ENCODE measurements around the gene PLXNA4. TPM values are rescaled to one million over a fixed set of nuclear protein-coding genes. Genes with fewer than 3 reads are reported as not detected.

The PLXNA4 gene
- total RNA-seq, 2 donors from 2014 or later, result 2.1 to 8.2 TPM

DNA sequence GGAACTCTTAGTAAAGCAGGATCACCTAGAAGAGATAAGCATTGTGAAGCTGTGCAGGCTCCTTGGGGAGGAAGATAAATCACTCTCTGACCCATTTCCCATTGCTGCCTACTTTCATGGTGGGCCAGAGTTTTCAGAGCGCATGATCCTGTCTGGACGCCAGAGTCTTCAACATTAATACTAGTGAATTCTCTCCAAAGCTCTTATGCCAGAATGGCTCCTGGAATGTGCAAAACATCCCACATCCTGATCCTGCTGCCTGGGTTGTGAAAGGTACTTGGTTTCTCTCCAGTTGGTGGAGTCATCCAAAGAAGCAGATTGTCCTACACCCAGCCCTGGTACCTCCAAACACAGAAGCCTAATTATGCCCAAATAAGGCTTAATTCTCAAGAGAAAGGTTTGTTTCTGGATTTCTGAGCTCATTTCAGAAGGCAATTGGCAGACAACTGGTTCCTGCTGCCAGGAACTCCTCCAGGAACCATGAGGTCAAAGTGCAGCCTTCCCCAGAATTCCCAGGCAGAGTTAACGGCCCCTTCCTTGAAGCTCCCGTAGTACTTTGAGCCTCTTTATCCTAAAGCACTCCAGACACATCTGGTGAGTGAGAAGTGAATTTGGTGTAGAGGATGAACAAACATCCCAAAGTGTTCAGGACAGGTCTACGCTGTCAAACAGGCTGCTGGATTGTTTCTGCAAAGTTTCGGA, 495.2 kb downstream of the PLXNA4 start:
- intact Hi-C loops (cut with DNase I), result no loop called here
- Histone ChIP-seq H3K27ac (no peak overlapping the region), H3K36me3 (replicated peaks in 1 of 2; ENCODE audit: insufficient read depth in 1 of 2, low read depth in 2 of 2) (no peaks in the 10 kb centered on the region), H3K4me3 (no peak overlapping the region), H3K9me3 (no peaks in the 10 kb centered on the region), H3K27me3 (no peaks in the 10 kb centered on the region), H3K4me1 (no peaks in the 10 kb centered on the region)
- 61 to 79% methylated on average over 6 of the region's 6 CpGs for WGBS, 2 donors
- no peak for TF ChIP-seq POLR2A (IDR thresholded peaks at IDR 0.05)
- TF ChIP-seq, protein P1, sequence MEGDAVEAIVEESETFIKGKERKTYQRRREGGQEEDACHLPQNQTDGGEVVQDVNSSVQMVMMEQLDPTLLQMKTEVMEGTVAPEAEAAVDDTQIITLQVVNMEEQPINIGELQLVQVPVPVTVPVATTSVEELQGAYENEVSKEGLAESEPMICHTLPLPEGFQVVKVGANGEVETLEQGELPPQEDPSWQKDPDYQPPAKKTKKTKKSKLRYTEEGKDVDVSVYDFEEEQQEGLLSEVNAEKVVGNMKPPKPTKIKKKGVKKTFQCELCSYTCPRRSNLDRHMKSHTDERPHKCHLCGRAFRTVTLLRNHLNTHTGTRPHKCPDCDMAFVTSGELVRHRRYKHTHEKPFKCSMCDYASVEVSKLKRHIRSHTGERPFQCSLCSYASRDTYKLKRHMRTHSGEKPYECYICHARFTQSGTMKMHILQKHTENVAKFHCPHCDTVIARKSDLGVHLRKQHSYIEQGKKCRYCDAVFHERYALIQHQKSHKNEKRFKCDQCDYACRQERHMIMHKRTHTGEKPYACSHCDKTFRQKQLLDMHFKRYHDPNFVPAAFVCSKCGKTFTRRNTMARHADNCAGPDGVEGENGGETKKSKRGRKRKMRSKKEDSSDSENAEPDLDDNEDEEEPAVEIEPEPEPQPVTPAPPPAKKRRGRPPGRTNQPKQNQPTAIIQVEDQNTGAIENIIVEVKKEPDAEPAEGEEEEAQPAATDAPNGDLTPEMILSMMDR (IDR thresholded peaks at IDR 0.05), result no peak
- peak; percentile 50 for ATAC-seq
- DNase-seq, result peak in 3 of 4 donors; percentile 14 to 37 (median 16)

DNA sequence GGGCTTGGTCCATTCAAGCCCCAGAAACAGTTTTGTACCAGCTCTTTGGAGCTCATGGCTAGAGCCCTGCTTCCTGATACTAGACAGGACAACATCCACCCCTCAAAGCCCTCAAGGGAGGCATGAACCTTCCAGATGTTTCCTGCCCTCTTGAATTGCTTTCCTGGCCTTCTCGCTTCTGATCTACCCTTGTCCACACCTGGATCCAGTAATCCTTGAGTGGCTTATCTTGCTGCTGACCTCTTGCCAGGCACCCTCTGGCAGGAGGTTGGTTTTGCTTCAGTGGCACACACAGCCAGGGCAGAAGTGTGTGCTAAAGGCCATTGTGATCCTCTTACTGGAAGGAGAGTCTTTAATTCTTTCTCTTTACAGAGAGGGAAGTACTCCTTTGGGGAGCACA, 495.8 kb downstream of the PLXNA4 start:
- TF ChIP-seq, protein P1 (IDR thresholded peaks at IDR 0.05), result no peak
- TF ChIP-seq POLR2A (IDR thresholded peaks at IDR 0.05), result no peak
- no peaks in the 10 kb centered on the region for H3K36me3 ChIP-seq (replicated peaks in 1 of 2; ENCODE audit: insufficient read depth in 1 of 2, low read depth in 2 of 2)
- no peaks in the 10 kb centered on the region for H3K4me1 ChIP-seq
- intact Hi-C loops (cut with DNase I), result no loop called here
- ATAC-seq, result no peak
- no peak overlapping the region for H3K27ac ChIP-seq
- H3K4me3 ChIP-seq, result no peak overlapping the region
- H3K27me3 ChIP-seq, result peaks cover 0 to 2% of the 10 kb centered on the region in 2 donors
- DNase-seq, result peak in 1 of 4 donors; percentile 39
- no peaks in the 10 kb centered on the region for H3K9me3 ChIP-seq
- 21 to 35% methylated on average over 1 of the region's 1 CpG for WGBS, 2 donors

DNA sequence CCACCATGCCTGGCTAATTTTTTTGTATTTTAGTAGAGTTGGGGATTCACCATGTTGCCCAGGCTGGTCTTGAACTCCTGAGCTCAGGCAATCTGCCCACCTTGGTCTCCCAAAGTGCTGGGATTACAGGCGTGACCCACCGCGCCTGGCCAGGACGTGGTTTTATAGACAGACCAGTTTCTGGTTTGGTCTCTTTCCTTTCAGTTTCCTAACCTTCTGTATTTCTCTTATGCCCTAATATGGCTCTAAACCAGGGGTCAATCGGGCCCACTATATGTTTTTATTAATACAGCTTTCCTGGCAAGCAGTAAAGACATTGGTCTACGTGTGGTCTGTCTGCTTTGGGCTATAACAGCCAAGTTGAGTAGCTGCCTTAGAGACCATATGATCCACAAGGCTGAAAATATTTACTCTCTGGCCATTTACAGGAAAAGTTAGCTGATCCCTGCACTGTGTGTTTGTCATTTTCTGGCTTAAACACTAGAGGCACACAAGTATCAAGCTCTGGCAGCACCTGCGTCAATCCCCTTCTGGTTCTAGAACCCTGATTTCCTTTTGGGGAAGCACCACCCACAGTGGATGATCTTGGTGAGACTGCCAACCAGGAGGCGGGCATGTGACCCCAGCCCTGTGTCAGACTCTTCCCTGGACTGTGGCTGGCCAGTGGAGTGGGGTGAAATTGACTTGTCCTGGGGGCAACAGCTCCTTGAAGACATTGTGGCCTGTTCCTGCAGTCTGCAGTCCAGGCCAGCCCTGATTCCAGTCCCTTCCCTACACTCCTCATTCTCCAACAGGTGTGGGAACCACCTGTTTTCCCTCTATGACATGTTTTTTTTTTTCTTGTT, 497.2 kb downstream of the PLXNA4 start:
- 84 to 92% methylated on average over 7 to 8 of the region's 8 CpGs for WGBS, 2 donors
- DNase-seq (no peak), ATAC-seq (no peak)
- H3K4me3 ChIP-seq, result no peak overlapping the region
- peaks cover 0 to 5% of the 10 kb centered on the region in 2 donors for H3K27me3 ChIP-seq
- no peak overlapping the region for H3K27ac ChIP-seq
- H3K36me3 ChIP-seq (replicated peaks in 1 of 2; ENCODE audit: insufficient read depth in 1 of 2, low read depth in 2 of 2), result no peaks in the 10 kb centered on the region
- TF ChIP-seq, protein P1 (IDR thresholded peaks at IDR 0.05), result no peak
- TF ChIP-seq POLR2A (IDR thresholded peaks at IDR 0.05), result no peak
- H3K9me3 ChIP-seq, result no peaks in the 10 kb centered on the region
- intact Hi-C loops (cut with DNase I), result no loop called here
- no peaks in the 10 kb centered on the region for H3K4me1 ChIP-seq

DNA sequence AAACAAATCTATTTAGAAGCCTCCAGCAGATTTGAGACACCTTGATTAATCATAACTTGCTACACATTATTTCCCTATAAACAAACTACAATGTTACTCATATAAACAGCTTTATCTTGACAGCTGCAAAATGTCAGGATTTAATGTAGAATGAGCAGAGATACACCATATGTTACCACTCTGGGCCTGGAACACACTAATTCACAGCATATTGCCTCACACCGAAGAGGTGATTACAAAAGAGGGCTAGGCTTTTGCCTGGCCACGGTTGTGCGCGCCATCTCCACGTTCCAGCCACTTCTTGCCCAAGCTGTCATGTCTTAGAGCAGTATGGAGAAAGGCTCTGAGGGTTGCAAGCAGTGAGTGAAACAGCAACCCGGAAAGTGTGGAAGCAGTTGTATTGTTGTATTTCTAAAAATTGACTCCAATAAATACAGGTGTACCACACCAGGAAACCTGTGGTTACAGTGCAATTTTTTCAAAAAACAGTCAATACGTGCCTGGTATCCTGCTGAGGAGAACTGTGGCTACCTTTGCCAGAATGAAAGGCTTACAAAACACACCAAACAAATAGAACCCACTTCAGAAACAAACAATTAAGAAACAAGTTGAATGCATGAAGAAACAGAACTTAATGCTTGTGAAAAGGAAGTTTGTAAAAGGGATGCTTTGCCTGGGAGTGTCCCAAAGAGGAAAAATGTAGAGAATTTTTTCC, 498.1 kb downstream of the PLXNA4 start:
- TF ChIP-seq, protein P1 (IDR thresholded peaks at IDR 0.05), result no peak
- no peak for TF ChIP-seq POLR2A (IDR thresholded peaks at IDR 0.05)
- Histone ChIP-seq H3K27me3 (peaks cover 0 to 5% of the 10 kb centered on the region in 2 donors), H3K9me3 (no peaks in the 10 kb centered on the region), H3K36me3 (replicated peaks in 1 of 2; ENCODE audit: insufficient read depth in 1 of 2, low read depth in 2 of 2) (no peaks in the 10 kb centered on the region), H3K4me3 (no peak overlapping the region), H3K4me1 (no peaks in the 10 kb centered on the region), H3K27ac (no peak overlapping the region)
- WGBS, 2 donors, result 71 to 81% methylated on average over 6 to 7 of the region's 7 CpGs
- DNase-seq (no peak), ATAC-seq (no peak)
- intact Hi-C loops (cut with DNase I), result no loop called here

Data from body of pancreas (tissue), 4 donors.